ENCODE measurements around the gene RXRA. TPM values are rescaled to one million over a fixed set of nuclear protein-coding genes. Genes with fewer than 3 reads are reported as not detected.

Gene RXRA
- total RNA-seq, 6 experiments from 2014 or later, result 105 to 165 (median 131) TPM

GRCh38 chr9:134455934-134456755 is 129.9 kb downstream of the RXRA start:
- no peaks in the 10 kb centered on the region for H3K27me3 ChIP-seq
- H3K9me3 ChIP-seq, result no peaks in the 10 kb centered on the region
- peak overlapping the region; percentile 70 to 93 (median 74) for H3K27ac ChIP-seq
- 45% methylated on average over 8 of the region's 41 CpGs for WGBS (ENCODE audit: insufficient coverage, low coverage, low lambda C conversion rate, missing lambda C conversion rate)
- peak overlapping the region in 2 of 3 donors; percentile 14 to 36 for H3K4me3 ChIP-seq
- intact Hi-C loops (cut with DNase I), result loop anchor here in 1 of 2 donors (10.0 kb wide), 1 partner anchor 279 kb away; no protein-coding TSS in a partner anchor
- ATAC-seq (peak; percentile 63 to 85 (median 76)), DNase-seq (peak; percentile 70 to 87 (median 82))
- H3K4me1 ChIP-seq, result no peaks in the 10 kb centered on the region
- H3K36me3 ChIP-seq, result no peaks in the 10 kb centered on the region
- TF ChIP-seq POLR2A (IDR thresholded peaks at IDR 0.05), result no peak
- TF ChIP-seq, protein P1, sequence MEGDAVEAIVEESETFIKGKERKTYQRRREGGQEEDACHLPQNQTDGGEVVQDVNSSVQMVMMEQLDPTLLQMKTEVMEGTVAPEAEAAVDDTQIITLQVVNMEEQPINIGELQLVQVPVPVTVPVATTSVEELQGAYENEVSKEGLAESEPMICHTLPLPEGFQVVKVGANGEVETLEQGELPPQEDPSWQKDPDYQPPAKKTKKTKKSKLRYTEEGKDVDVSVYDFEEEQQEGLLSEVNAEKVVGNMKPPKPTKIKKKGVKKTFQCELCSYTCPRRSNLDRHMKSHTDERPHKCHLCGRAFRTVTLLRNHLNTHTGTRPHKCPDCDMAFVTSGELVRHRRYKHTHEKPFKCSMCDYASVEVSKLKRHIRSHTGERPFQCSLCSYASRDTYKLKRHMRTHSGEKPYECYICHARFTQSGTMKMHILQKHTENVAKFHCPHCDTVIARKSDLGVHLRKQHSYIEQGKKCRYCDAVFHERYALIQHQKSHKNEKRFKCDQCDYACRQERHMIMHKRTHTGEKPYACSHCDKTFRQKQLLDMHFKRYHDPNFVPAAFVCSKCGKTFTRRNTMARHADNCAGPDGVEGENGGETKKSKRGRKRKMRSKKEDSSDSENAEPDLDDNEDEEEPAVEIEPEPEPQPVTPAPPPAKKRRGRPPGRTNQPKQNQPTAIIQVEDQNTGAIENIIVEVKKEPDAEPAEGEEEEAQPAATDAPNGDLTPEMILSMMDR (IDR thresholded peaks at IDR 0.05), result no peak

- H3K9me3 ChIP-seq, result no peaks in the 10 kb centered on the region
- no peak for DNase-seq
- peak overlapping the region; percentile 54 to 93 (median 74) for H3K27ac ChIP-seq
- ATAC-seq, result no peak
- no peak for TF ChIP-seq POLR2A (IDR thresholded peaks at IDR 0.05)
- TF ChIP-seq, protein P1 (IDR thresholded peaks at IDR 0.05), result no peak
- no peaks in the 10 kb centered on the region for H3K27me3 ChIP-seq
- peak overlapping the region in 1 of 3 donors; percentile 36 for H3K4me3 ChIP-seq
- H3K4me1 ChIP-seq, result no peaks in the 10 kb centered on the region
- H3K36me3 ChIP-seq, result no peaks in the 10 kb centered on the region
- 82% methylated on average over 4 of the region's 12 CpGs for WGBS (ENCODE audit: insufficient coverage, low coverage, low lambda C conversion rate, missing lambda C conversion rate)
- intact Hi-C loops (cut with DNase I), result loop anchor here in 1 of 2 donors (10.0 kb wide), 1 partner anchor 278 kb away; no protein-coding TSS in a partner anchor
Observed at GRCh38 chr9:134456756-134457305, 130.6 kb downstream of the RXRA start.

DNA sequence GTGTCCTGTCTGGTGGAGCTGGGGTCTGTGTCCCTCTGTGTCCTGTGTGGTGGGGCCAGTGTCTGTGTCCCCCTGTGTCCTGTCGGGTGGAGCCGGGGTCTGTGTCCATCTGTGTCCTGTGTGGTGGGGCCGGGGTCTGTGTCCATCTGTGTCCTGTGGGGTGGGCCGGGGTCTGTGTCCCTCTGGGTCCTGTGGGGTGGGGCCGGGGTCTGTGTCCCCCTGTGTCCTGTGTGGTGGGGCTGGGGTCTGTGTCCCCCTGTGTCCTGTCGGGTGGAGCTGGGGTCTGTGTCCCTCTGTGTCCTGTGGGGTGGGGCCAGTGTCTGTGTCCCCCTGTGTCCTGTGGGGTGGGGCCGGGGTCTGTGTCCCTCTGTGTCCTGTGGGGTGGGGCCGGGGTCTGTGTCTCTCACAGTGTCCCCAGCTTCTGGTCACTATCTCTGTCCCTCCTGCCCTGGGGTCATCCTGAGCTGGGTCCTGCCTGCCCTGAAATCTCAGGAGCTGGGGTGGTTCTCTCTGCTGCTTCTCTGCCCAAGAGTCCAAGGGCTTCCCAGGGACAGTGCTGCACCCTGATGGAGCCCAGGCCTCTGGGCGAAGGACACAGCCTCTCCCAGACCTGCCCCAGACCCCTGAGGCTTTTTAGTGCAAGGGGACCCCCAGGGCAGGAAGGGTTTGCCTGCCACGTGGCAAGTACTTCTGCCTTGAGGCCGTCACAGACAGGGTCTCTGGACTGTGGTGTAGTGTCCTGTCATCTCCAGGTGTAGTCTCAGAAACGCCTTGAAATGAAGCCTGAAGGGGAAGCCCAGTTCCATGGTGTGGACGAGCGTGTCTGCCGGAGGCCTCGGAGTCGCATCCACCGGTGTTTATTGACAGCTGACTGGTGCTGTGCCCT is 131.3 kb downstream of the RXRA start:
- WGBS (ENCODE audit: insufficient coverage, low coverage, low lambda C conversion rate, missing lambda C conversion rate), result no CpG with 5 or more reads among the region's 18 CpGs
- TF ChIP-seq, protein P1 (IDR thresholded peaks at IDR 0.05), result no peak
- no peaks in the 10 kb centered on the region for H3K36me3 ChIP-seq

More for the DNA sequence above, 131.3 kb downstream of the RXRA start:
- Histone ChIP-seq H3K27ac (no peak overlapping the region), H3K27me3 (no peaks in the 10 kb centered on the region), H3K9me3 (no peaks in the 10 kb centered on the region), H3K4me3 (no peak overlapping the region), H3K4me1 (no peaks in the 10 kb centered on the region)
- intact Hi-C loops (cut with DNase I), result loop anchor here in 1 of 2 donors (10.0 kb wide), 1 partner anchor 277 kb away; no protein-coding TSS in a partner anchor
- DNase-seq, result no peak
- no peak for ATAC-seq
